AG09319 (cell line): Measurements from ENCODE around the gene PRMT6.
A peak's percentile ranks its signal among the peaks of the same experiment; 100 is the strongest.
"Not testable (repeated sequence)": the region's sequence is repeated elsewhere in the genome, so short reads cannot be mapped to it uniquely, and the experiment has no call there.

Source experiments
- DNase-seq: peaks from one replicate; pipeline ENCODE4 v3.0.0-alpha.2; 2010; ENCODE audit warnings: low read depth; ENCODE audit errors: extremely low read depth
- TF ChIP-seq, protein P1 (sequence below): IDR thresholded peaks from 2 replicates; pipeline ENCODE4 v1.5.1; 2011; ENCODE audit warnings: low read depth, mild to moderate bottlenecking, inconsistent platforms, low read length, moderate library complexity

Gene PRMT6

DNA sequence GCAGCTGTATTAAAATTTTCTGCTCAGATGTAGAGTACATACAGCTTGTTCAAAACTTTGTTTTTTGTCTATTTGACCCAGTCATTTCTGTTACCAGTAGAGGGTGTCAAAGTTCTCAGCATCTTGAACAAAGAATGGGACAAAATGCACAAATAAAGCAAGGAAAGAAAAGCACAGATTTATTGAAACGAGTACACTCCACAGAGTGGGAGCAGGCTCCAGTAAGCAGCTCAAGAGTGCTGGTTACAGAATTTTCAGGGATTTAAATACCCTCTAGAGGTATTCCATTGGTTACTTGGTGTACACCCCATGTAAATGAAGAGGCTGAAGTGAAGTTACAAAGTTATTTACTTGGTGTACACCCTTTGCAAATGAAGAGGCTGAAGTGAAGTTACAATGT lies 8.9 kb upstream of the PRMT6 start:
- TF ChIP-seq, protein P1, sequence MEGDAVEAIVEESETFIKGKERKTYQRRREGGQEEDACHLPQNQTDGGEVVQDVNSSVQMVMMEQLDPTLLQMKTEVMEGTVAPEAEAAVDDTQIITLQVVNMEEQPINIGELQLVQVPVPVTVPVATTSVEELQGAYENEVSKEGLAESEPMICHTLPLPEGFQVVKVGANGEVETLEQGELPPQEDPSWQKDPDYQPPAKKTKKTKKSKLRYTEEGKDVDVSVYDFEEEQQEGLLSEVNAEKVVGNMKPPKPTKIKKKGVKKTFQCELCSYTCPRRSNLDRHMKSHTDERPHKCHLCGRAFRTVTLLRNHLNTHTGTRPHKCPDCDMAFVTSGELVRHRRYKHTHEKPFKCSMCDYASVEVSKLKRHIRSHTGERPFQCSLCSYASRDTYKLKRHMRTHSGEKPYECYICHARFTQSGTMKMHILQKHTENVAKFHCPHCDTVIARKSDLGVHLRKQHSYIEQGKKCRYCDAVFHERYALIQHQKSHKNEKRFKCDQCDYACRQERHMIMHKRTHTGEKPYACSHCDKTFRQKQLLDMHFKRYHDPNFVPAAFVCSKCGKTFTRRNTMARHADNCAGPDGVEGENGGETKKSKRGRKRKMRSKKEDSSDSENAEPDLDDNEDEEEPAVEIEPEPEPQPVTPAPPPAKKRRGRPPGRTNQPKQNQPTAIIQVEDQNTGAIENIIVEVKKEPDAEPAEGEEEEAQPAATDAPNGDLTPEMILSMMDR: peak; percentile 6; the same call in 1 of the 2 replicates
- no peak for DNase-seq

DNA sequence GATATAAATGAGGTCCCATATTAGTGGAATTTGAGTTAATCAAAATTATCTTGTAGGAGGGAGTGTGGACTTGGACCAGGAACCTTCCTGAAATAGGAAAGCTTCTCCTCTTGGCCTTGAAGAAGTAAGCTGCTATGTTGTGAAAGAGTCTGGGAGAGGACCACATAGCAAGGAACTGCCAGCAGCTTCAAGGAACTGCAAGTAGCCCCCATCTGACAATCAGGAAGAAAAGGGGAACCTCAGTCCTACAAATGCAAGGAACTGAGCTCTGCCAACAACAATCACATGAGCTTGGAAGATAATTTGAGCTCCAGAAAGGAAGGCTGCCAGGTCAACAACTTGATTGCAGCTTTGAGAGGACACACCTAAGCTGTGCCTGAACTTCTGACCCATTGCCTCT lies 8.2 kb upstream of the PRMT6 start:
- DNase-seq: no peak
- TF ChIP-seq, protein P1: no peak

DNA sequence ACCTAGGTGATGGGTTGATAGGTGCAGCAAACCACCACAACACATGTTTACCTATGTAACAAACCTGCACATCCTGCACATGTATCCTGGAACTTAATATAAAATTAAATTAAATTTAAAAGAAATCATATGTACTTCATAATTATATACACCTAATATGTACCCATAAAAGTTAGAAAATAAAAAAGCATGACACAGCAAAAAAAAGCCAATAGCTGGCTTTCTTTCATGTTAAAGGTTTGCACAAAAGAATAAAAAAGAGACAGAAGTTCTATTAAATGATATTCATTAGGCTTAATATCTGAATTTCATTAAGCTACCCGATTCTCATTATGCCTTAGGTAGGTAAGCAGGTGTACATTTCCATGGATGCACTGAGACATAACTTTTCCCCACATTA lies 5.2 kb upstream of the PRMT6 start:
- DNase-seq: no peak
- TF ChIP-seq, protein P1: no peak

DNA sequence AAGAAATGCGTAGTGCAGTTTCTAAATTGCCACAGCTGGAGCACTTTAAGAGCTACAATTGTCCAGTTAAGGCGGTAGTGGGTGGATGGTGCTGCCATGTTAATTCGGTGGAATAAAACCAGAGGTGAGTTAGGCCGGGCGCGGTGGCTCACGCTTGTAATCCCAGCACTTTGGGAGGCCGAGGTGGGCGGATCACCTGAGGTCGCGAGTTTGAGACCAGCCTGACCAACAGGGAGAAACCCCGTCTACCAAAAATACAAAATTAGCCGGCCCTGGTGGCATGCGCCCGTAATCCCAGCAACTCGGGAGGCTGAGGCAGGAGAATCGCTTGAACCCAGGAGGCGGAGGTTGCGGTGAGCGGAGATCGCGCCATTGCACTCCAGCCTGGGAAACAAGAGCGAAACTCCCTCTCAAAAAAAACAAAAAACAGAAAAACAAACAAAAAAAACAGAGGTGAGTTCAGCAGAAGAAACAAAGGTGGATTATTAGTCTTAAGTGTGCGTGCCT lies 502 bp upstream of the PRMT6 start:
- DNase-seq: not testable (repeated sequence)

DNA sequence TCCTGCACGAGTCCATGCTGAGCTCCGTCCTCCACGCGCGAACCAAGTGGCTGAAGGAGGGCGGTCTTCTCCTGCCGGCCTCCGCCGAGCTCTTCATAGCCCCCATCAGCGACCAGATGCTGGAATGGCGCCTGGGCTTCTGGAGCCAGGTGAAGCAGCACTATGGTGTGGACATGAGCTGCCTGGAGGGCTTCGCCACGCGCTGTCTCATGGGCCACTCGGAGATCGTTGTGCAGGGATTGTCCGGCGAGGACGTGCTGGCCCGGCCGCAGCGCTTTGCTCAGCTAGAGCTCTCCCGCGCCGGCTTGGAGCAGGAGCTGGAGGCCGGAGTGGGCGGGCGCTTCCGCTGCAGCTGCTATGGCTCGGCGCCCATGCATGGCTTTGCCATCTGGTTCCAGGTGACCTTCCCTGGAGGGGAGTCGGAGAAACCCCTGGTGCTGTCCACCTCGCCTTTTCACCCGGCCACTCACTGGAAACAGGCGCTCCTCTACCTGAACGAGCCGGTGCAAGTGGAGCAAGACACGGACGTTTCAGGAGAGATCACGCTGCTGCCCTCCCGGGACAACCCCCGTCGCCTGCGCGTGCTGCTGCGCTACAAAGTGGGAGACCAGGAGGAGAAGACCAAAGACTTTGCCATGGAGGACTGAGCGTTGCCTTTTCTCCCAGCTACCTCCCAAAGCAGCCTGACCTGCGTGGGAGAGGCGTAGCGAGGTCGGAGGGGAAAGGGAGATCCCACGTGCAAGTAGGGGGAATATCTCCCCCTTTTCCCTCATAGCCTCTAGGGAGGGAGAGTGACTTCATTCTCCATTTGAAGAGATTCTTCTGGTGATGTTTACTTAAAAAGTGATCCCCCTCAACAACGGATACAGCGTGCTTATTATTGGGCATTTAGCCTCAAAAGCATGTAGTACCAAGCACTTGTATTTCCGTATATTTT lies 991 bp downstream of the PRMT6 start:
- TF ChIP-seq, protein P1: no peak
- no peak for DNase-seq

DNA sequence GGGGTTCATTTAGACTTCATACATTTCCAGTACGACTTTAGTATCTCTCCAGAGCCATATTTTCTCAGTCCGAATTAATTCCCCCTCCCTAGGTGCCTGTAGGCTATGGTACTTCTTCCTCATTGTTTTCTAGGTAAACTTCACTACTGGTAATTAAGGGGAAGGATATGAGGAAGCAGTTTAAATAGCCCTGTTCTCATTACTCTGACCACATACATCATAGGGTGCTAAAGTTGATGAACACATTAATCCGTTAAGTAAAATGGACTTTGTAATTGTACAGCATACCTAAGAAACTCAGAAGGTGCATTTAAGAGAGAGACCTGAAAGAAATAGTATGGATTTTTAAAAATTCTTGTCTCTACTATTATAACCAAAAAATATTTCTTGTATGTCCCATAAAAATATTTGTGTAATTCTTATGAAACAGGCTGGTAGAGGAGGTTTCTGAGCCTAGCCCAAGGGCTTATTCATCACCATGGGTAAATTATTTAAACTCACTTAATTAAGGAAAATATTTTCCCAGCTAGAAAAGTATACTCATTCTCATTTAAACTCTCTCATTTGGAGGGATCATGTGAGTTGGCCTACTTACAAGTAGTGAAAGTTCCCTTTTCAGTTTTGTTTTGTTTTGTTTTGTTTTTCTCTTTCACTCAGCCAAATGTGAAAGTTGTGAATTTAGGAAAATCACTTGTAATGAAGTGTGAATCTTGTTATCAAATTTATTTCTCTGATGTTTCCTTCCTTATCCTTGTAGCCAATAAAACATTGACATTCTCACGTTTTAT lies 2.0 kb downstream of the PRMT6 start:
- TF ChIP-seq, protein P1: no peak
- no peak for DNase-seq

DNA sequence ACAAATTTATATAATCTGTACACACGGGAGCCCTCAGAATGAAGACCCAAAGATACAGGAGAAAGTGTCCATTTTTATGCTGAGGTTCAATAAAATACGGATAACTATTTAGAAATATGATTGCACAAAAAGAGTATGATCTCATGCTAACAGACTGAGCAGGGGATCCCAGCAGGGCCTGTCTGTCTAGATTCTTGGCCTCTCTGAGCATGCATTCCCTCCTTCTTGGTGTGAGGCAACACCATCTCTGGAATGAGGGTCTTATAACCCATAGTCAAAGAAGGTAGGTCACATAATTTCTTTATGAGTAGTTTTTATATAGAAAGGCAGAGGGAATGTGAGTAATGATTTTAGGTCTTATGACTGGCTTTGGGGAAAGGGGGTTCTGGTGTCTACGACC lies 5.4 kb downstream of the PRMT6 start:
- no peak for DNase-seq
- TF ChIP-seq, protein P1: no peak
